Neural crest cell (in vitro differentiated cells): ENCODE measurements around the gene APOB. TPM values are rescaled to one million over a fixed set of nuclear protein-coding genes. Genes with fewer than 3 reads are reported as not detected.

Source experiments
- DNase-seq: peaks from one replicate; pipeline ENCODE4 v3.0.0; 2021; ENCODE audit warnings: low read depth, mixed read lengths, low spot score
- H3K27ac Mint-ChIP-seq: one replicate; pipeline ENCODE4 v1.8.0; 2021; ENCODE audit warnings: mild to moderate bottlenecking, mixed read lengths; ENCODE audit not compliant: unreplicated experiment
- H3K27me3 Mint-ChIP-seq: 2 replicates; pipeline ENCODE4 v1.8.0; 2021; ENCODE audit warnings: low read depth, mild to moderate bottlenecking, mixed read lengths
- H3K36me3 Mint-ChIP-seq: 2 replicates; pipeline ENCODE4 v1.8.0; 2021; ENCODE audit warnings: low read depth, mild to moderate bottlenecking, mixed read lengths
- H3K4me1 Mint-ChIP-seq: 2 replicates; pipeline ENCODE4 v1.8.0; 2021; ENCODE audit warnings: mixed read lengths
- H3K4me3 Mint-ChIP-seq: one replicate; pipeline ENCODE4 v1.8.0; 2021; ENCODE audit warnings: mild to moderate bottlenecking, mixed read lengths
- H3K9me3 Mint-ChIP-seq: 2 replicates; pipeline ENCODE4 v1.8.0; 2021; ENCODE audit warnings: mixed read lengths
- CTCF ChIP-seq: fragments of 200-600 bp; sonication (generic); conservative IDR thresholded peaks from 2 replicates; pipeline ENCODE4 v1.5.0; 2021; ENCODE audit warnings: antibody characterized with exemption, mild to moderate bottlenecking
- total RNA-seq: library from RNA; stranded (reverse); gene quantifications from 2 replicates; pipeline ENCODE4 v1.2.1, GENCODE V29; 2021

APOB gene
- total RNA-seq, 1 donor from 2014 or later = 0.09 TPM

GRCh38 chr2:21006423-21007128, 37.3 kb downstream of the APOB start:
- DNase-seq = no peak
- Mint-ChIP-seq H3K27ac (no peak overlapping the region), H3K27me3 (peaks cover 66% of the 10 kb centered on the region), H3K9me3 (no peaks in the 10 kb centered on the region), H3K36me3 (no peaks in the 10 kb centered on the region), H3K4me1 (no peaks in the 10 kb centered on the region), H3K4me3 (no peak overlapping the region)
- TF ChIP-seq CTCF = no peak

GRCh38 chr2:21005700-21006422, 38.0 kb downstream of the APOB start:
- Mint-ChIP-seq H3K27me3 (peaks cover 64% of the 10 kb centered on the region), H3K36me3 (no peaks in the 10 kb centered on the region), H3K4me1 (no peaks in the 10 kb centered on the region), H3K9me3 (no peaks in the 10 kb centered on the region), H3K27ac (no peak overlapping the region), H3K4me3 (no peak overlapping the region)
- no peak for TF ChIP-seq CTCF
- no peak for DNase-seq

GRCh38 chr2:21005111-21005699, 38.7 kb downstream of the APOB start:
- no peaks in the 10 kb centered on the region for H3K36me3 Mint-ChIP-seq
- no peaks in the 10 kb centered on the region for H3K4me1 Mint-ChIP-seq
- DNase-seq = no peak
- TF ChIP-seq CTCF = no peak
- no peaks in the 10 kb centered on the region for H3K9me3 Mint-ChIP-seq
- no peak overlapping the region for H3K4me3 Mint-ChIP-seq
- H3K27me3 Mint-ChIP-seq = peaks cover 58% of the 10 kb centered on the region
- no peak overlapping the region for H3K27ac Mint-ChIP-seq

GRCh38 chr2:21004181-21004572, 39.7 kb downstream of the APOB start:
- H3K27me3 Mint-ChIP-seq = peaks cover 54% of the 10 kb centered on the region
- no peak for TF ChIP-seq CTCF
- H3K36me3 Mint-ChIP-seq = no peaks in the 10 kb centered on the region
- no peaks in the 10 kb centered on the region for H3K9me3 Mint-ChIP-seq
- no peak for DNase-seq
- H3K4me3 Mint-ChIP-seq = no peak overlapping the region
- H3K27ac Mint-ChIP-seq = no peak overlapping the region
- no peaks in the 10 kb centered on the region for H3K4me1 Mint-ChIP-seq

GRCh38 chr2:21003572-21004180, 40.2 kb downstream of the APOB start:
- Mint-ChIP-seq H3K4me1 (no peaks in the 10 kb centered on the region), H3K9me3 (no peaks in the 10 kb centered on the region), H3K36me3 (no peaks in the 10 kb centered on the region), H3K27ac (no peak overlapping the region), H3K4me3 (no peak overlapping the region), H3K27me3 (peaks cover 50% of the 10 kb centered on the region)
- no peak for TF ChIP-seq CTCF
- no peak for DNase-seq
